Neural progenitor cell (in vitro differentiated cells): Measurements from ENCODE around the gene PRDM11. TPM values are rescaled to one million over a fixed set of nuclear protein-coding genes. Genes with fewer than 3 reads are reported as not detected.

Experiments
- DNase-seq: peaks from one replicate; pipeline ENCODE4 v3.0.0-alpha.2; 2016; ENCODE audit warnings: low spot score
- H2AFZ ChIP-seq: fragments of 200-600 bp; sonication (generic); replicated peaks from 2 replicates; pipeline ENCODE4 v1.6.1; 2016; ENCODE audit warnings: antibody characterized with exemption
- H3F3A ChIP-seq: fragments of 200-600 bp; sonication (generic); 2 replicates; pipeline ENCODE4 v1.6.1; 2016; ENCODE audit warnings: antibody characterized with exemption, low read depth
- H3K27ac ChIP-seq: fragments of 200-600 bp; sonication (generic); 2 replicates; pipeline ENCODE4 v1.5.1; 2016; ENCODE audit warnings: mild to moderate bottlenecking
- H3K27me3 ChIP-seq: fragments of 200-600 bp; sonication (generic); 2 replicates; pipeline ENCODE4 v1.6.1; 2016; ENCODE audit warnings: mild to moderate bottlenecking, moderate library complexity
- H3K36me3 ChIP-seq: fragments of 200-600 bp; sonication (generic); 2 replicates; pipeline ENCODE4 v1.5.1; 2016
- H3K4me1 ChIP-seq: fragments of 200-600 bp; sonication (generic); 2 replicates; pipeline ENCODE4 v1.6.1; 2016; ENCODE audit warnings: mixed run types
- H3K4me2 ChIP-seq: fragments of 200-600 bp; sonication (generic); 2 replicates; pipeline ENCODE4 v1.6.1; 2016
- H3K4me3 ChIP-seq: fragments of 200-600 bp; sonication (generic); 2 replicates; pipeline ENCODE4 v1.5.1; 2016
- H3K79me2 ChIP-seq: fragments of 200-600 bp; sonication (generic); 2 replicates; pipeline ENCODE4 v1.6.1; 2016; ENCODE audit warnings: low read depth
- H3K9ac ChIP-seq: fragments of 200-600 bp; sonication (generic); 2 replicates; pipeline ENCODE4 v1.6.1; 2016
- H3K9me3 ChIP-seq: fragments of 200-600 bp; sonication (generic); 2 replicates; pipeline ENCODE4 v1.5.1; 2016; ENCODE audit warnings: low read depth
- H4K20me1 ChIP-seq: fragments of 200-600 bp; sonication (generic); 2 replicates; pipeline ENCODE4 v1.6.1; 2016; ENCODE audit warnings: low read depth
- H3K27ac Mint-ChIP-seq: 3 replicates; pipeline ENCODE4 v1.8.0; 2021; ENCODE audit warnings: mixed read lengths
- H3K27me3 Mint-ChIP-seq: 2 replicates; pipeline ENCODE4 v1.8.0; 2022; ENCODE audit warnings: low read depth, mild to moderate bottlenecking, inconsistent platforms, moderate library complexity, mixed read lengths; ENCODE audit not compliant: insufficient read depth
- H3K36me3 Mint-ChIP-seq: 3 replicates; pipeline ENCODE4 v1.8.0; 2021; ENCODE audit warnings: mixed read lengths
- H3K4me1 Mint-ChIP-seq: 3 replicates; pipeline ENCODE4 v1.8.0; 2021; ENCODE audit warnings: mixed read lengths
- H3K4me3 Mint-ChIP-seq: 3 replicates; pipeline ENCODE4 v1.8.0; 2021; ENCODE audit warnings: mild to moderate bottlenecking, moderate library complexity, mixed read lengths
- H3K9me3 Mint-ChIP-seq: 3 replicates; pipeline ENCODE4 v1.8.0; 2020; ENCODE audit warnings: mixed read lengths
- EZH2 ChIP-seq: fragments of 200-600 bp; sonication (generic); IDR thresholded peaks from 2 replicates; pipeline ENCODE4 v1.6.1; 2017; ENCODE audit warnings: antibody characterized with exemption, mild to moderate bottlenecking, moderate library complexity
- EZH2phosphoT487 ChIP-seq: fragments of 200-600 bp; sonication (generic); IDR thresholded peaks from 2 replicates; pipeline ENCODE4 v1.6.1; 2017; ENCODE audit warnings: antibody characterized with exemption
- total RNA-seq: library from RNA; depleted of rRNA; stranded (reverse); fragments of >200 nt; gene quantifications from 2 replicates; pipeline ENCODE4 v1.2.3, GENCODE V29; 2015; ENCODE audit warnings: low replicate concordance
- TF ChIP-seq, protein P1 (sequence below): fragments of 200-600 bp; sonication (generic); IDR thresholded peaks from 2 replicates; pipeline ENCODE4 v1.5.1; 2017; ENCODE audit warnings: antibody characterized with exemption, mild to moderate bottlenecking

The PRDM11 gene
- total RNA-seq, 1 donor from 2014 or later, result 1.8 TPM

- Mint-ChIP-seq H3K27ac (no peak overlapping the region), H3K9me3 (no peaks in the 10 kb centered on the region), H3K4me1 (peaks cover 23% of the 10 kb centered on the region), H3K4me3 (no peak overlapping the region), H3K27me3 (peaks cover 9% of the 10 kb centered on the region), H3K36me3 (no peaks in the 10 kb centered on the region)
- no peak overlapping the region for H3K27ac ChIP-seq
- H3K9ac ChIP-seq, result no peak overlapping the region
- H3F3A ChIP-seq, result peaks cover 5% of the 10 kb centered on the region
- no peaks in the 10 kb centered on the region for H3K36me3 ChIP-seq
- H4K20me1 ChIP-seq, result no peaks in the 10 kb centered on the region
- peaks cover 14% of the 10 kb centered on the region for H3K4me1 ChIP-seq
- H3K27me3 ChIP-seq, result no peaks in the 10 kb centered on the region
- no peak for DNase-seq
- H2AFZ ChIP-seq, result no peak overlapping the region
- H3K4me3 ChIP-seq, result no peak overlapping the region
- H3K4me2 ChIP-seq, result no peak overlapping the region
- H3K79me2 ChIP-seq, result no peaks in the 10 kb centered on the region
- no peak for TF ChIP-seq EZH2
- TF ChIP-seq, protein P1, sequence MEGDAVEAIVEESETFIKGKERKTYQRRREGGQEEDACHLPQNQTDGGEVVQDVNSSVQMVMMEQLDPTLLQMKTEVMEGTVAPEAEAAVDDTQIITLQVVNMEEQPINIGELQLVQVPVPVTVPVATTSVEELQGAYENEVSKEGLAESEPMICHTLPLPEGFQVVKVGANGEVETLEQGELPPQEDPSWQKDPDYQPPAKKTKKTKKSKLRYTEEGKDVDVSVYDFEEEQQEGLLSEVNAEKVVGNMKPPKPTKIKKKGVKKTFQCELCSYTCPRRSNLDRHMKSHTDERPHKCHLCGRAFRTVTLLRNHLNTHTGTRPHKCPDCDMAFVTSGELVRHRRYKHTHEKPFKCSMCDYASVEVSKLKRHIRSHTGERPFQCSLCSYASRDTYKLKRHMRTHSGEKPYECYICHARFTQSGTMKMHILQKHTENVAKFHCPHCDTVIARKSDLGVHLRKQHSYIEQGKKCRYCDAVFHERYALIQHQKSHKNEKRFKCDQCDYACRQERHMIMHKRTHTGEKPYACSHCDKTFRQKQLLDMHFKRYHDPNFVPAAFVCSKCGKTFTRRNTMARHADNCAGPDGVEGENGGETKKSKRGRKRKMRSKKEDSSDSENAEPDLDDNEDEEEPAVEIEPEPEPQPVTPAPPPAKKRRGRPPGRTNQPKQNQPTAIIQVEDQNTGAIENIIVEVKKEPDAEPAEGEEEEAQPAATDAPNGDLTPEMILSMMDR, result no peak
- no peaks in the 10 kb centered on the region for H3K9me3 ChIP-seq
These were observed 64.4 kb downstream of the PRDM11 start for GRCh38 chr11:45210846-45211245.

- no peak overlapping the region for H3K4me3 ChIP-seq
- peaks cover 14% of the 10 kb centered on the region for H3K4me1 ChIP-seq
- peaks cover 5% of the 10 kb centered on the region for H3F3A ChIP-seq
- Mint-ChIP-seq H3K27ac (no peak overlapping the region), H3K4me1 (peaks cover 23% of the 10 kb centered on the region), H3K4me3 (no peak overlapping the region), H3K27me3 (peaks cover 9% of the 10 kb centered on the region), H3K36me3 (no peaks in the 10 kb centered on the region), H3K9me3 (no peaks in the 10 kb centered on the region)
- no peaks in the 10 kb centered on the region for H3K27me3 ChIP-seq
- H3K36me3 ChIP-seq, result no peaks in the 10 kb centered on the region
- no peak for DNase-seq
- H3K27ac ChIP-seq, result no peak overlapping the region
- no peak overlapping the region for H3K9ac ChIP-seq
- H3K4me2 ChIP-seq, result no peak overlapping the region
- no peak for TF ChIP-seq EZH2phosphoT487
- TF ChIP-seq, protein P1, result peak; percentile 8
- no peak for TF ChIP-seq EZH2
- H3K79me2 ChIP-seq, result no peaks in the 10 kb centered on the region
- H4K20me1 ChIP-seq, result no peaks in the 10 kb centered on the region
- H3K9me3 ChIP-seq, result no peaks in the 10 kb centered on the region
- H2AFZ ChIP-seq, result no peak overlapping the region
These were observed 65.3 kb downstream of the PRDM11 start for GRCh38 chr11:45211732-45212131.

DNA sequence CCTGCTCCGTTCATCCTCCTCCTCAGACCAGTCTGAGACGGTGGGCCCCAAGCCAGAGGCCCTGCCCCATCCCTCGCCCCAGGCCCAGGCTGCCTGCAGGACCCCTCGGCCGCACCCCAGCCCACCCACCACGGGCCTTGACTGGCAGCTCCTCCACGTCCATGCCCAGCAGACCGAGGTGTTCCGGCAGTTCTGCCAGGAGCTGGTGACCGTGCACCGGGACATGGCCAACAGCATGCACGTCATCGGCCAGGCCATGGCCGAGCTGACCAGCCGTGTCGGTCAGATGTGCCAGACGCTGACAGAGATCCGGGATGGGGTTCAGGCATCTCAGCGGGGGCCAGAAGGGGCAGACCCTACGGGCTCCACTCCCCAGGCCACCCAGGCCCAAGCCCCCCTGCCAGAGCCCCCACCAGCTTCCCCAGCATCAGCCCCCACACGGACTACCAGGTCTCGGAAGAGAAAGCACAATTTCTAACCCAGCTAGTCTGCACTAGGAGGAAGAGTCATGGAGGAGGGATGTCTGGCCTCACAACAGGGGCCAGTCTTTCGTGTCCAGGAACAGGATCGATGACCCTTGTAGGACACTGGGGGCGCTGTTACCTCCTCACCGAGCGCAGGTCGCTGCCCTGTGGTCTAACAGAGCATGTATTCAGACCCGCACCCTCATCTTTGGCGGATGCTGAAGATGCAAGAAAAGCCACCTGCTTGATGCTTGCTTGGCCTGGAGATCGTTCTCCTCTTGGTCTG is 66.3 kb downstream of the PRDM11 start:
- Histone ChIP-seq H3K4me1 (peaks cover 14% of the 10 kb centered on the region), H3K27me3 (no peaks in the 10 kb centered on the region), H2AFZ (no peak overlapping the region), H3K4me3 (no peak overlapping the region), H3K79me2 (no peaks in the 10 kb centered on the region), H3K36me3 (no peaks in the 10 kb centered on the region), H4K20me1 (no peaks in the 10 kb centered on the region), H3K9ac (no peak overlapping the region), H3K4me2 (no peak overlapping the region), H3F3A (peaks cover 5% of the 10 kb centered on the region), H3K27ac (no peak overlapping the region), H3K9me3 (no peaks in the 10 kb centered on the region)
- Mint-ChIP-seq H3K36me3 (no peaks in the 10 kb centered on the region), H3K4me1 (peaks cover 18% of the 10 kb centered on the region), H3K27ac (no peak overlapping the region), H3K27me3 (peaks cover 10% of the 10 kb centered on the region), H3K9me3 (no peaks in the 10 kb centered on the region), H3K4me3 (no peak overlapping the region)
- DNase-seq, result peak; percentile 67
- TF ChIP-seq, protein P1, result peak; percentile 72
- no peak for TF ChIP-seq EZH2phosphoT487
